HCT116 (cell line): ENCODE results near the gene ZNF804B.

ENCODE experiments used
- ATF3 ChIP-seq: IDR thresholded peaks from 2 replicates; pipeline ENCODE4 v1.6.1; 2012
- CEBPB ChIP-seq: IDR thresholded peaks from 2 replicates; pipeline ENCODE4 v1.6.1; 2012; ENCODE audit warnings: low read depth
- CTCF ChIP-seq, 3 experiments: fragments of 200-600 bp in 1 of 3; sonication (generic) in 1 of 3; IDR thresholded peaks in 2 of 3; conservative IDR thresholded peaks in 1 of 3; 2 replicates each; pipeline ENCODE4 v1.5.1; 2012 to 2017; ENCODE audit warnings: low read depth in 2 of 3, low read length in 2 of 3, antibody characterized with exemption in 1 of 3, borderline replicate concordance in 1 of 3, control low read depth in 1 of 3, mild to moderate bottlenecking in 1 of 3, mixed read lengths in 1 of 3, mixed run types in 1 of 3, moderate library complexity in 1 of 3; ENCODE audit not compliant: insufficient read depth in 1 of 3
- EZH2 ChIP-seq: fragments of 200-600 bp; sonication (generic); IDR thresholded peaks from 2 replicates; pipeline ENCODE4 v1.6.1; 2017; ENCODE audit warnings: antibody characterized with exemption, mixed run types
- EZH2phosphoT487 ChIP-seq: fragments of 200-600 bp; IDR thresholded peaks from 2 replicates; pipeline ENCODE4 v1.6.1; 2018; ENCODE audit warnings: antibody characterized with exemption, borderline replicate concordance
- FOSL1 ChIP-seq: IDR thresholded peaks from 2 replicates; pipeline ENCODE4 v1.6.1; 2012; ENCODE audit warnings: low read depth
- JUND ChIP-seq: IDR thresholded peaks from 2 replicates; pipeline ENCODE4 v1.6.1; 2012
- POLR2A ChIP-seq: IDR thresholded peaks from 2 replicates; pipeline ENCODE4 v1.7.0; 2011; ENCODE audit warnings: borderline replicate concordance; ENCODE audit not compliant: insufficient read depth, insufficient read length; ENCODE audit errors: extremely low read depth
- POLR2AphosphoS5 ChIP-seq: IDR thresholded peaks from 2 replicates; pipeline ENCODE4 v1.6.1; 2011; ENCODE audit warnings: mild to moderate bottlenecking, low read depth, low read length, moderate library complexity
- YY1 ChIP-seq: IDR thresholded peaks from 2 replicates; pipeline ENCODE4 v1.6.1; 2011; ENCODE audit warnings: low read length, low read depth, moderate library complexity, mild to moderate bottlenecking; ENCODE audit not compliant: insufficient replicate concordance; ENCODE audit errors: extremely low read depth
- ZFX ChIP-seq: fragments of 450-650 bp; IDR thresholded peaks from 2 replicates; pipeline ENCODE4 v1.6.1; 2017
- TF ChIP-seq, protein P1 (sequence below): IDR thresholded peaks from 2 replicates; pipeline ENCODE4 v1.6.1; 2011; ENCODE audit warnings: mild to moderate bottlenecking, low read length, moderate library complexity; ENCODE audit not compliant: insufficient replicate concordance; ENCODE audit errors: extremely low read depth

DNA sequence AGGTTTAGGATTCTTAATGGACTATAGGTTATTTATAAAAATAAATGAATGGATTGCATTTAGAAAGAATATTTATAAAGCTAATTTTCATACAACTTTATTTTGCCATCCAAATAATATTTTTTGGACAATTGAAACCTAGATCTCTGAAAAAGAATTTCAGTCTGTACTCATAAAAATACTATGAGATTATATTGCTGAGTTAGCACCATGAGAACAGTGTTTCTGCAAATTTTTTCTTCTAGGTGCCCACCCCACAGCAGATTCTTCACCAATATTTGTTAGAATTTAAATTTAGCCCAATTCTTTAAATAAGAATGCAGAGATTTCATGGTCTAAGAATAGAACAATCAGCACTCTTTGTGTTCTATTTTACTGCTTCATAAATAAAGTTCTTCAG lies 121.6 kb downstream of the ZNF804B start:
- TF ChIP-seq CTCF (IDR thresholded peaks at IDR 0.05 in 2 of 3, conservative IDR thresholded peaks at IDR 0.05 in 1 of 3; ENCODE audit: borderline replicate concordance in 1 of 3, insufficient read depth in 1 of 3, low read depth in 2 of 3, low read length in 2 of 3) (no peak), POLR2A (no peak), EZH2 (no peak), EZH2phosphoT487 (no peak), YY1 (no peak), POLR2AphosphoS5 (no peak), ZFX (no peak), ATF3 (no peak), FOSL1 (no peak), JUND (no peak), CEBPB (no peak)
- TF ChIP-seq, protein P1, sequence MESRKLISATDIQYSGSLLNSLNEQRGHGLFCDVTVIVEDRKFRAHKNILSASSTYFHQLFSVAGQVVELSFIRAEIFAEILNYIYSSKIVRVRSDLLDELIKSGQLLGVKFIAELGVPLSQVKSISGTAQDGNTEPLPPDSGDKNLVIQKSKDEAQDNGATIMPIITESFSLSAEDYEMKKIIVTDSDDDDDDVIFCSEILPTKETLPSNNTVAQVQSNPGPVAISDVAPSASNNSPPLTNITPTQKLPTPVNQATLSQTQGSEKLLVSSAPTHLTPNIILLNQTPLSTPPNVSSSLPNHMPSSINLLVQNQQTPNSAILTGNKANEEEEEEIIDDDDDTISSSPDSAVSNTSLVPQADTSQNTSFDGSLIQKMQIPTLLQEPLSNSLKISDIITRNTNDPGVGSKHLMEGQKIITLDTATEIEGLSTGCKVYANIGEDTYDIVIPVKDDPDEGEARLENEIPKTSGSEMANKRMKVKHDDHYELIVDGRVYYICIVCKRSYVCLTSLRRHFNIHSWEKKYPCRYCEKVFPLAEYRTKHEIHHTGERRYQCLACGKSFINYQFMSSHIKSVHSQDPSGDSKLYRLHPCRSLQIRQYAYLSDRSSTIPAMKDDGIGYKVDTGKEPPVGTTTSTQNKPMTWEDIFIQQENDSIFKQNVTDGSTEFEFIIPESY, result no peak
